HPDE6-E6E7 (cell line): ENCODE measurements around the gene LPCAT2.

ENCODE experiments used
- DNase-seq: peaks from one replicate; pipeline ENCODE4 v3.0.0; 2011; ENCODE audit warnings: missing footprints; ENCODE audit errors: extremely low spot score

The LPCAT2 gene

GRCh38 chr16:55555436-55555835, 46.6 kb downstream of the LPCAT2 start:
- no peak for DNase-seq

- DNase-seq: no peak
These were observed 48.3 kb downstream of the LPCAT2 start for GRCh38 chr16:55557186-55557585.

GRCh38 chr16:55559233-55559632, 50.4 kb downstream of the LPCAT2 start:
- no peak for DNase-seq

GRCh38 chr16:55559933-55560516, 51.2 kb downstream of the LPCAT2 start:
- DNase-seq: no peak

- DNase-seq: no peak
These were observed 52.5 kb downstream of the LPCAT2 start for GRCh38 chr16:55561319-55561848.

- DNase-seq: no peak
These were observed 54.1 kb downstream of the LPCAT2 start for GRCh38 chr16:55562936-55563335.

- no peak for DNase-seq
These were observed 54.9 kb downstream of the LPCAT2 start for GRCh38 chr16:55563797-55564196.

GRCh38 chr16:55565086-55565485, 56.2 kb downstream of the LPCAT2 start:
- no peak for DNase-seq

- no peak for DNase-seq
These were observed 57.7 kb downstream of the LPCAT2 start, which contains the start of gene CAPNS2 for GRCh38 chr16:55566432-55567175. Gene CAPNS2 (plus strand): TSS chr16:55566684. CDS start chr16:55566757, 73 bp downstream.

- peak; percentile 52 for DNase-seq
These were observed 58.5 kb downstream of the LPCAT2 start for GRCh38 chr16:55567382-55567781.

GRCh38 chr16:55568207-55568606, 59.3 kb downstream of the LPCAT2 start:
- DNase-seq: peak; percentile 81

GRCh38 chr16:55569025-55569424, 60.2 kb downstream of the LPCAT2 start:
- DNase-seq: no peak

- DNase-seq: no peak
These were observed 61.3 kb downstream of the LPCAT2 start for GRCh38 chr16:55570159-55570558.

GRCh38 chr16:55571191-55571897, 62.5 kb downstream of the LPCAT2 start:
- DNase-seq: no peak

GRCh38 chr16:55572439-55572838, 63.6 kb downstream of the LPCAT2 start:
- no peak for DNase-seq

- DNase-seq: no peak
These were observed 65.9 kb downstream of the LPCAT2 start for GRCh38 chr16:55574811-55575210.

- DNase-seq: no peak
These were observed 66.6 kb downstream of the LPCAT2 start for GRCh38 chr16:55575496-55575895.

GRCh38 chr16:55576384-55576783, 67.5 kb downstream of the LPCAT2 start:
- DNase-seq: no peak

- no peak for DNase-seq
These were observed 69.0 kb downstream of the LPCAT2 start for GRCh38 chr16:55577887-55578286.

GRCh38 chr16:55585631-55586030, 76.8 kb downstream of the LPCAT2 start:
- DNase-seq: no peak

GRCh38 chr16:55588799-55589198, 79.9 kb downstream of the LPCAT2 start:
- DNase-seq: no peak

- no peak for DNase-seq
These were observed 83.4 kb downstream of the LPCAT2 start for GRCh38 chr16:55592306-55592705.

GRCh38 chr16:55597928-55598327, 89.1 kb downstream of the LPCAT2 start:
- no peak for DNase-seq
